BLaER1 (cell line): ENCODE data around the gene RIMKLA.

Experiments
- H3K27ac ChIP-seq: shearing (Covaris generic); formaldehyde crosslinking; 2 replicates; pipeline ENCODE4 v1.8.1; 2022
- H3K27me3 ChIP-seq: shearing (Covaris generic); formaldehyde crosslinking; 2 replicates; pipeline ENCODE4 v1.8.1; 2022
- H3K36me3 ChIP-seq: shearing (Covaris generic); formaldehyde crosslinking; 2 replicates; pipeline ENCODE4 v1.8.1; 2022
- H3K4me1 ChIP-seq: shearing (Covaris generic); formaldehyde crosslinking; 2 replicates; pipeline ENCODE4 v1.8.1; 2022
- H3K4me2 ChIP-seq: shearing (Covaris generic); formaldehyde crosslinking; 2 replicates; pipeline ENCODE4 v1.8.1; 2022
- H3K4me3 ChIP-seq: shearing (Covaris generic); formaldehyde crosslinking; 2 replicates; pipeline ENCODE4 v1.8.1; 2022
- H3K9ac ChIP-seq: shearing (Covaris generic); formaldehyde crosslinking; 2 replicates; pipeline ENCODE4 v1.8.1; 2022
- H3K9me3 ChIP-seq: shearing (Covaris generic); formaldehyde crosslinking; 2 replicates; pipeline ENCODE4 v1.8.1; 2022
- H4K20me1 ChIP-seq: shearing (Covaris generic); formaldehyde crosslinking; 2 replicates; pipeline ENCODE4 v1.8.1; 2022
- Cebpa-rat ChIP-seq: shearing (Covaris generic); IDR thresholded peaks from 2 replicates; pipeline ENCODE4 v1.8.1; 2022

The RIMKLA gene

GRCh38 chr1:42370876-42371549 is 9.6 kb upstream of the RIMKLA start:
- TF ChIP-seq Cebpa-rat, result no peak
- Histone ChIP-seq H3K4me3 (no peak overlapping the region), H3K27ac (no peak overlapping the region), H3K4me2 (no peak overlapping the region), H3K9me3 (no peaks in the 10 kb centered on the region), H3K4me1 (no peaks in the 10 kb centered on the region), H3K27me3 (no peaks in the 10 kb centered on the region), H3K9ac (no peak overlapping the region), H3K36me3 (no peaks in the 10 kb centered on the region), H4K20me1 (no peaks in the 10 kb centered on the region)

DNA sequence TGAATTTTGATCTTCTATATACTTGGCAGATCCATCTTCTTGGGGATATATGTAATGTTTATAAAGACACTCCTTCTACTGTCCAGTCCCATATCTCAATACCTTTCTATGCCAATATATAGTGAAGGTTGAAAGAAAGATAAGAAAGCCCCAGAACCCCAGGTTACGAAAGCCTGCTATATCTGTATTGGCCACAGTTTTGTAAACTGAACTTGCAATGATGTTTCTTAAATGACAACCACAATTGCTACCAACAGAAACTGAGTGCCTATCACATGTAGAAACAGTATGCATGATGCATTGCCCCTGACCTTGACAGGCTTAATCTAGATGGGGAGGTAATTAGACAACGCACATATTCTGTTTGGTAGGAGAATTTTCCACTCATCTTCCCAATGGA is 7.8 kb upstream of the RIMKLA start:
- Histone ChIP-seq H3K4me1 (no peaks in the 10 kb centered on the region), H3K9ac (no peak overlapping the region), H3K9me3 (no peaks in the 10 kb centered on the region), H3K27ac (no peak overlapping the region), H4K20me1 (no peaks in the 10 kb centered on the region), H3K4me2 (no peak overlapping the region), H3K4me3 (no peak overlapping the region), H3K27me3 (no peaks in the 10 kb centered on the region), H3K36me3 (no peaks in the 10 kb centered on the region)
- TF ChIP-seq Cebpa-rat, result no peak

- Histone ChIP-seq H3K27ac (no peak overlapping the region), H3K4me2 (peak overlapping the region; percentile 94)
These were observed 602 bp upstream of the RIMKLA start for GRCh38 chr1:42379794-42380585.

GRCh38 chr1:42381280-42381673 is 685 bp downstream of the RIMKLA start:
- peak overlapping the region; percentile 66; the same call in 1 of the 2 replicates for H3K9ac ChIP-seq
- no peaks in the 10 kb centered on the region for H4K20me1 ChIP-seq
- no peak overlapping the region for H3K27ac ChIP-seq
- peaks cover 18% of the 10 kb centered on the region for H3K27me3 ChIP-seq
- H3K9me3 ChIP-seq, result no peaks in the 10 kb centered on the region
- H3K4me1 ChIP-seq, result peaks cover 12% of the 10 kb centered on the region
- no peaks in the 10 kb centered on the region for H3K36me3 ChIP-seq
- peak overlapping the region; percentile 94 for H3K4me2 ChIP-seq
- TF ChIP-seq Cebpa-rat, result no peak
- H3K4me3 ChIP-seq, result peak overlapping the region; percentile 85

More at GRCh38 chr1:42379794-42380585, 602 bp upstream of the RIMKLA start:
- Histone ChIP-seq H3K4me1 (peaks cover 12% of the 10 kb centered on the region), H4K20me1 (no peaks in the 10 kb centered on the region), H3K9ac (peak overlapping the region; percentile 66), H3K36me3 (no peaks in the 10 kb centered on the region), H3K4me3 (peak overlapping the region; percentile 85), H3K9me3 (no peaks in the 10 kb centered on the region), H3K27me3 (peaks cover 18% of the 10 kb centered on the region)
- no peak for TF ChIP-seq Cebpa-rat

GRCh38 chr1:42385283-42385682 is 4.7 kb downstream of the RIMKLA start:
- H3K4me3 ChIP-seq, result no peak overlapping the region
- TF ChIP-seq Cebpa-rat, result no peak

DNA sequence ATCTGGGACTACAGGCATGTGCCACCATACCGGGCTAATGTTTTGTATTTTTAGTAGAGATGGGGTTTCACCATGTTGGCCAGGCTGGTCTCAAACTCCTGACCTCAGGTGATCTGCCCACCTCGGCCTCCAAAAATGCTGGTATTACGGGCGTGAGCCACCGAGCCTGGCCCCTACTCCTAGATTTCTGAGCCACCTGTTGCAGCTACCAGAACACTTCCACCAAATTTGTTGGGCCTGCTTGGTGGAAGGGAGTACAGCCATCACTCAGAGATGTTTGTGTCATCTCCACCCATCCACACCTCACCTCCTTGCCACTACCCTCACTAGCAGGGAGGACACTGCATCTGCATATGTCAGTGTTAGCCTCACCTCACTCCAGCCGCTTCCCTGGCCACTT is 5.5 kb downstream of the RIMKLA start:
- H3K27ac ChIP-seq, result no peak overlapping the region
- H3K4me2 ChIP-seq, result no peak overlapping the region
- H3K4me3 ChIP-seq, result no peak overlapping the region
- peaks cover 9% of the 10 kb centered on the region for H3K27me3 ChIP-seq
- no peaks in the 10 kb centered on the region for H3K9me3 ChIP-seq
- no peaks in the 10 kb centered on the region for H4K20me1 ChIP-seq
- TF ChIP-seq Cebpa-rat, result no peak
- H3K36me3 ChIP-seq, result no peaks in the 10 kb centered on the region
- no peak overlapping the region for H3K9ac ChIP-seq
- H3K4me1 ChIP-seq, result peaks cover 6% of the 10 kb centered on the region

More at GRCh38 chr1:42385283-42385682, 4.7 kb downstream of the RIMKLA start:
- H3K27me3 ChIP-seq, result peaks cover 14% of the 10 kb centered on the region
- H3K27ac ChIP-seq, result no peak overlapping the region
- H3K9me3 ChIP-seq, result no peaks in the 10 kb centered on the region
- no peak overlapping the region for H3K9ac ChIP-seq
- no peaks in the 10 kb centered on the region for H4K20me1 ChIP-seq
- H3K4me2 ChIP-seq, result no peak overlapping the region
- peaks cover 7% of the 10 kb centered on the region for H3K4me1 ChIP-seq
- H3K36me3 ChIP-seq, result no peaks in the 10 kb centered on the region

GRCh38 chr1:42392255-42392654 is 11.7 kb downstream of the RIMKLA start:
- Histone ChIP-seq H3K36me3 (no peaks in the 10 kb centered on the region), H3K4me3 (no peak overlapping the region), H3K4me1 (no peaks in the 10 kb centered on the region), H3K9ac (no peak overlapping the region), H3K9me3 (no peaks in the 10 kb centered on the region), H3K4me2 (no peak overlapping the region), H3K27ac (no peak overlapping the region), H4K20me1 (no peaks in the 10 kb centered on the region), H3K27me3 (no peaks in the 10 kb centered on the region)
- TF ChIP-seq Cebpa-rat, result no peak

- no peaks in the 10 kb centered on the region for H3K9me3 ChIP-seq
- no peaks in the 10 kb centered on the region for H4K20me1 ChIP-seq
- no peaks in the 10 kb centered on the region for H3K36me3 ChIP-seq
- H3K4me3 ChIP-seq, result no peak overlapping the region
- no peaks in the 10 kb centered on the region for H3K27me3 ChIP-seq
- no peak overlapping the region for H3K9ac ChIP-seq
- no peak for TF ChIP-seq Cebpa-rat
- no peak overlapping the region for H3K4me2 ChIP-seq
- H3K4me1 ChIP-seq, result no peaks in the 10 kb centered on the region
- H3K27ac ChIP-seq, result no peak overlapping the region
These were observed 12.6 kb downstream of the RIMKLA start for GRCh38 chr1:42392967-42393848.

- H3K4me1 ChIP-seq, result no peaks in the 10 kb centered on the region
- no peaks in the 10 kb centered on the region for H3K9me3 ChIP-seq
- H3K36me3 ChIP-seq, result peaks cover 15% of the 10 kb centered on the region
- no peaks in the 10 kb centered on the region for H3K27me3 ChIP-seq
- no peak overlapping the region for H3K4me2 ChIP-seq
- no peak overlapping the region for H3K27ac ChIP-seq
- H3K9ac ChIP-seq, result no peak overlapping the region
- TF ChIP-seq Cebpa-rat, result no peak
- H3K4me3 ChIP-seq, result no peak overlapping the region
- no peaks in the 10 kb centered on the region for H4K20me1 ChIP-seq
These were observed 18.9 kb downstream of the RIMKLA start for GRCh38 chr1:42399315-42400100.
